A549 (cell line): ENCODE results near the gene ECT2.

Source experiments
- BHLHE40 ChIP-seq: IDR thresholded peaks from 2 replicates; pipeline ENCODE4 v1.6.1; 2012; ENCODE audit warnings: low read depth, low read length, inconsistent platforms
- CEBPB ChIP-seq, 2 experiments: fragments of >200 bp in 1 of 2; sonication (Bioruptor Twin) in 1 of 2; formaldehyde crosslinking in 1 of 2; IDR thresholded peaks; 2 replicates each; pipeline ENCODE4 v1.6.1; 2012 to 2016
- MAFK ChIP-seq: fragments of 450-650 bp; IDR thresholded peaks from 2 replicates; pipeline ENCODE4 v1.6.1; 2014; ENCODE audit not compliant: partially characterized antibody
- POLR2A ChIP-seq: IDR thresholded peaks from 2 replicates; pipeline ENCODE4 v1.6.1; 2012; ENCODE audit warnings: mild to moderate bottlenecking, low read length
- TF ChIP-seq, protein P1 (sequence below): fragments of >200 bp; sonication (Bioruptor Twin); formaldehyde crosslinking; IDR thresholded peaks from 3 replicates; pipeline ENCODE4 v1.5.1; 2016

- TF ChIP-seq, protein P1, sequence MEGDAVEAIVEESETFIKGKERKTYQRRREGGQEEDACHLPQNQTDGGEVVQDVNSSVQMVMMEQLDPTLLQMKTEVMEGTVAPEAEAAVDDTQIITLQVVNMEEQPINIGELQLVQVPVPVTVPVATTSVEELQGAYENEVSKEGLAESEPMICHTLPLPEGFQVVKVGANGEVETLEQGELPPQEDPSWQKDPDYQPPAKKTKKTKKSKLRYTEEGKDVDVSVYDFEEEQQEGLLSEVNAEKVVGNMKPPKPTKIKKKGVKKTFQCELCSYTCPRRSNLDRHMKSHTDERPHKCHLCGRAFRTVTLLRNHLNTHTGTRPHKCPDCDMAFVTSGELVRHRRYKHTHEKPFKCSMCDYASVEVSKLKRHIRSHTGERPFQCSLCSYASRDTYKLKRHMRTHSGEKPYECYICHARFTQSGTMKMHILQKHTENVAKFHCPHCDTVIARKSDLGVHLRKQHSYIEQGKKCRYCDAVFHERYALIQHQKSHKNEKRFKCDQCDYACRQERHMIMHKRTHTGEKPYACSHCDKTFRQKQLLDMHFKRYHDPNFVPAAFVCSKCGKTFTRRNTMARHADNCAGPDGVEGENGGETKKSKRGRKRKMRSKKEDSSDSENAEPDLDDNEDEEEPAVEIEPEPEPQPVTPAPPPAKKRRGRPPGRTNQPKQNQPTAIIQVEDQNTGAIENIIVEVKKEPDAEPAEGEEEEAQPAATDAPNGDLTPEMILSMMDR = no peak
- TF ChIP-seq POLR2A = no peak
- no peak for TF ChIP-seq CEBPB (IDR thresholded peaks at IDR 0.05)
- no peak for TF ChIP-seq MAFK
- no peak for TF ChIP-seq BHLHE40
Measured at GRCh38 chr3:172853005-172853404, 102.5 kb downstream of the ECT2 start.
